H1 (cell line): ENCODE measurements around the gene THTPA. TPM values are rescaled to one million over a fixed set of nuclear protein-coding genes. Genes with fewer than 3 reads are reported as not detected.

Source experiments
- BCL11A ChIP-seq, 2 experiments: IDR thresholded peaks; one replicate each; pipeline ENCODE4 v1.6.1; 2011; ENCODE audit warnings: low read depth in 2 of 2, low read length in 2 of 2, mild to moderate bottlenecking in 2 of 2
- BRCA1 ChIP-seq: IDR thresholded peaks from 2 replicates; pipeline ENCODE4 v1.6.1; 2012; ENCODE audit warnings: low read depth, low read length, improper control_type of control experiment
- CEBPB ChIP-seq: IDR thresholded peaks from 2 replicates; pipeline ENCODE4 v1.6.1; 2012; ENCODE audit warnings: low read depth, low read length
- CHD1 ChIP-seq: IDR thresholded peaks from 2 replicates; pipeline ENCODE4 v1.6.1; 2012; ENCODE audit warnings: low read depth, low read length, improper control_type of control experiment
- CTBP2 ChIP-seq: IDR thresholded peaks from 2 replicates; pipeline ENCODE4 v1.7.0; 2011; ENCODE audit warnings: borderline replicate concordance, mild to moderate bottlenecking, moderate library complexity, mixed read lengths, low read length; ENCODE audit not compliant: insufficient read depth, insufficient read length
- FOSL1 ChIP-seq: IDR thresholded peaks from 2 replicates; pipeline ENCODE4 v1.6.1; 2011; ENCODE audit warnings: mild to moderate bottlenecking, low read depth, low read length, moderate library complexity; ENCODE audit not compliant: insufficient read depth
- GTF2F1 ChIP-seq: IDR thresholded peaks from 2 replicates; pipeline ENCODE4 v1.6.1; 2012; ENCODE audit warnings: low read depth, low read length, improper control_type of control experiment, borderline replicate concordance
- JUND ChIP-seq: IDR thresholded peaks from 2 replicates; pipeline ENCODE4 v1.6.1; 2011; ENCODE audit warnings: mild to moderate bottlenecking, improper control_type of control experiment, low read length
- KDM4A ChIP-seq: IDR thresholded peaks from one replicate; pipeline ENCODE4 v1.7.1; 2012; ENCODE audit warnings: low read depth, mild to moderate bottlenecking, moderate library complexity, low read length, inconsistent platforms; ENCODE audit not compliant: severe bottlenecking
- MAFK ChIP-seq: IDR thresholded peaks from 2 replicates; pipeline ENCODE4 v1.6.1; 2012; ENCODE audit warnings: low read depth, mild to moderate bottlenecking, improper control_type of control experiment, low read length
- NRF1 ChIP-seq: IDR thresholded peaks from 2 replicates; pipeline ENCODE4 v1.6.1; 2011; ENCODE audit warnings: mild to moderate bottlenecking, low read depth, low read length, improper control_type of control experiment
- POLR2A ChIP-seq, 2 experiments: IDR thresholded peaks; 1 replicate in 1 of 2; 2 replicates in 1 of 2; pipeline ENCODE4 v1.6.1; 2011; ENCODE audit warnings: low read depth in 2 of 2, low read length in 2 of 2, mild to moderate bottlenecking in 2 of 2; ENCODE audit errors: control extremely low read depth in 1 of 2
- RBBP5 ChIP-seq: IDR thresholded peaks from 2 replicates; pipeline ENCODE4 v1.7.1; 2012; ENCODE audit warnings: low read depth, mild to moderate bottlenecking, inconsistent platforms, low read length, moderate library complexity, borderline replicate concordance
- SAP30 ChIP-seq: fragments of 300-600 bp; sonication (generic); IDR thresholded peaks from 2 replicates; pipeline ENCODE4 v1.7.1; 2012; ENCODE audit warnings: low read length, moderate library complexity, mild to moderate bottlenecking, inconsistent platforms; ENCODE audit not compliant: insufficient read depth, insufficient replicate concordance
- SIRT6 ChIP-seq: IDR thresholded peaks from one replicate; pipeline ENCODE4 v1.7.1; 2012; ENCODE audit warnings: low read length, inconsistent platforms
- SIX5 ChIP-seq: IDR thresholded peaks from 2 replicates; pipeline ENCODE4 v1.6.1; 2011; ENCODE audit warnings: mild to moderate bottlenecking, low read depth, low read length
- TAF1 ChIP-seq: IDR thresholded peaks from 2 replicates; pipeline ENCODE4 v1.6.1; 2011; ENCODE audit warnings: mild to moderate bottlenecking, low read depth, low read length
- TAF7 ChIP-seq: optimal IDR thresholded peaks from 2 replicates; pipeline ENCODE3; 2011; ENCODE audit warnings: low read depth, mild to moderate bottlenecking, inconsistent platforms, low read length, moderate library complexity, borderline replicate concordance
- TBP ChIP-seq: IDR thresholded peaks from 2 replicates; pipeline ENCODE4 v1.6.1; 2011; ENCODE audit warnings: low read depth, low read length, improper control_type of control experiment
- YY1 ChIP-seq: IDR thresholded peaks from 2 replicates; pipeline ENCODE4 v1.6.1; 2011; ENCODE audit warnings: low read depth, mild to moderate bottlenecking, low read length
- polyA plus RNA-seq, 7 experiments: library from polyadenylated mRNA; depleted of rRNA in 3 of 7; stranded (reverse) in 5 of 7; unstranded in 2 of 7; fragments of >200 nt in 5 of 7; fragments of 200-250 nt in 2 of 7; gene quantifications; 1 replicate in 5 of 7; 2 replicates in 1 of 7; 4 replicates in 1 of 7; pipeline versions ENCODE4 v1.2.1 to v1.2.3, GENCODE V29; 2011 to 2013; ENCODE audit warnings: missing spikeins in 2 of 7, mixed read lengths in 2 of 7
- total RNA-seq: library from RNA; stranded (reverse); fragmentation: NEBNext Ultra II Directional; extraction: Animal tissue kit (Norgen Biotek cat#: 25700); gene quantifications from 2 replicates; pipeline ENCODE4 v1.2.1, GENCODE V29; 2021
- TF ChIP-seq, protein P1 (sequence below): IDR thresholded peaks from 2 replicates; pipeline ENCODE4 v1.6.1; 2012; ENCODE audit warnings: inconsistent platforms
- TF ChIP-seq, protein P2 (sequence below), 3 experiments: IDR thresholded peaks; 1 replicate in 2 of 3; 2 replicates in 1 of 3; pipeline versions ENCODE4 v1.5.1 to v1.6.1; 2011; ENCODE audit warnings: low read length in 3 of 3, mild to moderate bottlenecking in 3 of 3, inconsistent platforms in 2 of 3, low read depth in 1 of 3, moderate library complexity in 1 of 3; ENCODE audit not compliant: insufficient read depth in 1 of 3; ENCODE audit errors: control extremely low read depth in 1 of 3

THTPA gene
- total and polyA plus RNA-seq, 2 of the 8 experiments (the other 6 are each of a cell fraction or from before 2014, with no cell fraction given), result 16.6 to 19.0 TPM

DNA sequence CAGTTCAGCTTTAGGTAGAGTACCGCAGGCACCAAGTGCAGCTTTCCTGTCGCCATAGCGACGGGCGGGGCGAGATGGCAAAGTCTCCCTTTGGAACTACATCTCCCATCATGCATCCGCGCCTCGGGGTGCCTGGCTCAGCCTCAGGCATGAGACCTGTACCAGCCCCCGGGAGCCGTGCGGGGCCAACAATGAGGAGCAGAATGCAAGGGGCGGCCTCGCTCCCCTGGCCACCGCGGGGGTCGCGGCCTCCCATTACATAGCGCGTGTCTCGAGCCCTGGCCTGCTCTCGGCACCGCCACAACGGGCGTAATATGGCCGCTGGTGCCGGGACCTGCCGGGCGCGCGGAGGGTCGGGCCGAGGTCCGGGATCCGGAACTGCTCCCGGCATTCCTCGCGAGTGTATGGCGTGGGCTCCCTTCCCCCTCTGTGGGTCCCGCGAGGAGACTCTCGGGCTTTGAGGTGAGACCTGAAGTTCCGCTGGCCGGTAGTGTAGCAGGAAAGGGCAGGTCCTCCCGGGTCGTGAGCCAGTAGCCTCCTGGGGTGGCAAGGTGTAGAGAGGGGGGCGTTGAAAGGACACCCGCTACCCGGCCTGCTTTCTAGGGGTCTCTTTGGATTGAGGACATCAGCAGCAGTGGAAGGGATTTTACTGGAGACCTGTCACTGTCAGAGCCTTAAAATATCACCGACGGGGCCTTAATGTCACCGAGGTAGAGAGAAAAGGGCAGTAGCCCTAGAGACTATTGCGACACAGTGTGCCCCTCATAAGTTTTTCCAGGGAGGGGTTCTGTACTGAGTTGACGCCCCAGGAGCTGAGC lies at the start of gene THTPA (continued):
- TF ChIP-seq CTBP2, result no peak
- TF ChIP-seq SAP30, result peak; percentile 50
- no peak for TF ChIP-seq BRCA1
- TF ChIP-seq, protein P1, sequence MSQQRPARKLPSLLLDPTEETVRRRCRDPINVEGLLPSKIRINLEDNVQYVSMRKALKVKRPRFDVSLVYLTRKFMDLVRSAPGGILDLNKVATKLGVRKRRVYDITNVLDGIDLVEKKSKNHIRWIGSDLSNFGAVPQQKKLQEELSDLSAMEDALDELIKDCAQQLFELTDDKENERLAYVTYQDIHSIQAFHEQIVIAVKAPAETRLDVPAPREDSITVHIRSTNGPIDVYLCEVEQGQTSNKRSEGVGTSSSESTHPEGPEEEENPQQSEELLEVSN, result no peak
- peak; percentile 72 for TF ChIP-seq CEBPB
- TF ChIP-seq BCL11A (IDR thresholded peaks at IDR 0.05; ENCODE audit: low read depth in 2 of 2, low read length in 2 of 2), result no peak
- no peak; the same call in 1 of the 2 replicates for TF ChIP-seq TBP
- no peak for TF ChIP-seq NRF1
- peak; percentile 63; the same call in 1 of the 2 replicates for TF ChIP-seq TAF1
- TF ChIP-seq JUND, result no peak; the same call in 1 of the 2 replicates
- peak; percentile 91 for TF ChIP-seq YY1
- peak in 1 of 2 experiments; percentile 68; a peak in 2 of 3 replicates for TF ChIP-seq POLR2A (IDR thresholded peaks at IDR 0.05; ENCODE audit: control extremely low read depth in 1 of 2, low read depth in 2 of 2, low read length in 2 of 2)
- TF ChIP-seq, protein P2, sequence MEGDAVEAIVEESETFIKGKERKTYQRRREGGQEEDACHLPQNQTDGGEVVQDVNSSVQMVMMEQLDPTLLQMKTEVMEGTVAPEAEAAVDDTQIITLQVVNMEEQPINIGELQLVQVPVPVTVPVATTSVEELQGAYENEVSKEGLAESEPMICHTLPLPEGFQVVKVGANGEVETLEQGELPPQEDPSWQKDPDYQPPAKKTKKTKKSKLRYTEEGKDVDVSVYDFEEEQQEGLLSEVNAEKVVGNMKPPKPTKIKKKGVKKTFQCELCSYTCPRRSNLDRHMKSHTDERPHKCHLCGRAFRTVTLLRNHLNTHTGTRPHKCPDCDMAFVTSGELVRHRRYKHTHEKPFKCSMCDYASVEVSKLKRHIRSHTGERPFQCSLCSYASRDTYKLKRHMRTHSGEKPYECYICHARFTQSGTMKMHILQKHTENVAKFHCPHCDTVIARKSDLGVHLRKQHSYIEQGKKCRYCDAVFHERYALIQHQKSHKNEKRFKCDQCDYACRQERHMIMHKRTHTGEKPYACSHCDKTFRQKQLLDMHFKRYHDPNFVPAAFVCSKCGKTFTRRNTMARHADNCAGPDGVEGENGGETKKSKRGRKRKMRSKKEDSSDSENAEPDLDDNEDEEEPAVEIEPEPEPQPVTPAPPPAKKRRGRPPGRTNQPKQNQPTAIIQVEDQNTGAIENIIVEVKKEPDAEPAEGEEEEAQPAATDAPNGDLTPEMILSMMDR (IDR thresholded peaks at IDR 0.05; ENCODE audit: control extremely low read depth in 1 of 3, insufficient read depth in 1 of 3, low read depth in 1 of 3, low read length in 3 of 3), result no peak
- TF ChIP-seq CHD1, result no peak
- peak; percentile 39; the same call in 1 of the 2 replicates for TF ChIP-seq RBBP5
- peak; percentile 79 for TF ChIP-seq KDM4A
- TF ChIP-seq GTF2F1, result no peak
- peak; percentile 58 for TF ChIP-seq SIX5
- no peak for TF ChIP-seq FOSL1
- TF ChIP-seq SIRT6, result no peak
- TF ChIP-seq TAF7, result no peak
- no peak for TF ChIP-seq MAFK
